ENCODE measurements around the gene CLPSL1.

Gene CLPSL1

DNA sequence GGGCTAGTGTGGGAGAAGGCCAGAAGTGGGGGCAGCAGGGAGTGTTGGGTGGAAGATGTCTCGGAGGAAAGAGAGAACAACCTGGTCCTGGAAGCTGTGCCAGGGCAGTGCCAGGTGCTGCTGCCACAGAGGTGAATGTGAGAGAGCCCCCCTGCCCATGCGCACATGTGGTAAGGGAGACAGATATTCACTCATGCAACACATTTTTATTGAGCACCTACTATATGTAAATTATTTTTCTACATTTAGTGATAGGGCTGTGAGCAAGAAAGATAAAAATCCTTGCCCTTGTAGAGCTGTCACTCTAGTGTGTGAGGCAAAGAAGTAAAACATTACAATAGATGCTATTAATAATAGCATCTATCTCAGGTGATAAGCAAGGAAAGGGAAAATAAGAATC, 471 bp downstream of the CLPSL1 start:
- DNase-seq: no peak
- ATAC-seq: no peak
- Mint-ChIP-seq H3K4me1 (peaks cover 9% of the 10 kb centered on the region), H3K27ac (no peak overlapping the region), H3K27me3 (peaks cover 81% of the 10 kb centered on the region), H3K4me3 (no peak overlapping the region), H3K9me3 (no peaks in the 10 kb centered on the region)

DNA sequence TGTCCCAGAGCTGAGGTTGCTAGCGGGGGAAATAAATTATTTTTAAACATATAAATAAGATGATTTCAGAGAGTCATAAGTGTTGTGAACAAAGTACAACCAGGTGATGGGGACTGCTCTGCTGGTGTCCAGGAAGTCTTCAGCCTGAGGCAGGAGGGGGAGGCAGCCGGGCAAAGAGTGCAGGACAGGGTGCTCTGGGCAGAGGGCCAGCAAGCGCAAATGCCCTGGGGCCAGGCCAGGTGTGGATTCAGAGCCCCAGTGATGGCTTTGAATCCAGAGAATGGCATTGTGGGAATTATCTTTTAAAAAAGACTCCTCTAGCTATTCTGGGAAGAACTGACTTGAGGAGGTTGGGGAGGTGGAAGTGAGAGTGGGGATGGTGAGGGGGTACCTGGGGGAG, 1.6 kb downstream of the CLPSL1 start:
- Mint-ChIP-seq H3K4me1 (peaks cover 6% of the 10 kb centered on the region), H3K27me3 (peaks cover 81% of the 10 kb centered on the region), H3K4me3 (no peak overlapping the region), H3K9me3 (no peaks in the 10 kb centered on the region), H3K27ac (no peak overlapping the region)
- no peak for ATAC-seq
- DNase-seq: no peak

DNA sequence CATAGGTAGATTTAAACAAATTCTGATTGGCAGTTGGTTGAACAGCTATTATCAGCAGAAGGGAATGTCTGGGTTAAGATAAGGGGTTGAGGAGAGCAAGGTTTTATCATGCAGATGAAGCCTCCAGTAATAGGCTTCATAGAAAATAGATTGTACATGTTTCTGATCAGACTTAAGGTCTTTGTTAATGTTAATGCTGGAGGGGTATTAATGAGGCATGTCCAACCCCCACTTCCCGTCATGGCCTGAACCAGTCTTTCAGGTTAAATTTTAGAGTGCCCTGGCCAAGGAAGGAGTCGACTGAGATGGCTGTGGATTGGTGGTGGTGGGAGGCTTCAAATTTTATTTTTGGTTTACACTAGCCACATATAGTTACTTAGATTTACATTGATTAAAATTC, 3.4 kb downstream of the CLPSL1 start:
- no peak overlapping the region for H3K27ac Mint-ChIP-seq
- H3K4me3 Mint-ChIP-seq: no peak overlapping the region
- DNase-seq (no peak), ATAC-seq (no peak)
- peaks cover 83% of the 10 kb centered on the region for H3K27me3 Mint-ChIP-seq
- H3K9me3 Mint-ChIP-seq: no peaks in the 10 kb centered on the region
- H3K4me1 Mint-ChIP-seq: peaks cover 6% of the 10 kb centered on the region

DNA sequence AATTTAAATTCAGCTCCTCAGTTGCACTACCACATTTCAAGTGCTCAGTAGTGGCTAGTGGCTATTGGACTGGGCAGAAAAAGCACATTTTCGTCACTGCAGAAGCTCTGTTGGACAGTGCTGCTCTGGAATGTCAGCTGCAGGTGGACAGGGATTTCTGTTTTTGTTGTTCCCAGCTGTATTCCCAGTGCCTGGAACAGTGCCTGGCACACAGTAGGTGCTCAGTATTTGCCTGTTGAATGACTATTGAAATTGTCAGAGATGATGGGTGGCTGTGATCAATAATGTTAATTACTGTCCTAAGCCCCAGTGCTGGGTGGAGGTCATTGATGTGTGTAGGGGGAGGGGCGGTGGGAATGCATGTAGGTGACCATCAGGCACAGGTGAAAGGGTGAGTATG, 5.5 kb downstream of the CLPSL1 start:
- peaks cover 6% of the 10 kb centered on the region for H3K4me1 Mint-ChIP-seq
- H3K27me3 Mint-ChIP-seq: peaks cover 87% of the 10 kb centered on the region
- no peak overlapping the region for H3K4me3 Mint-ChIP-seq
- no peak overlapping the region for H3K27ac Mint-ChIP-seq
- H3K9me3 Mint-ChIP-seq: no peaks in the 10 kb centered on the region
- ATAC-seq (no peak), DNase-seq (no peak)

DNA sequence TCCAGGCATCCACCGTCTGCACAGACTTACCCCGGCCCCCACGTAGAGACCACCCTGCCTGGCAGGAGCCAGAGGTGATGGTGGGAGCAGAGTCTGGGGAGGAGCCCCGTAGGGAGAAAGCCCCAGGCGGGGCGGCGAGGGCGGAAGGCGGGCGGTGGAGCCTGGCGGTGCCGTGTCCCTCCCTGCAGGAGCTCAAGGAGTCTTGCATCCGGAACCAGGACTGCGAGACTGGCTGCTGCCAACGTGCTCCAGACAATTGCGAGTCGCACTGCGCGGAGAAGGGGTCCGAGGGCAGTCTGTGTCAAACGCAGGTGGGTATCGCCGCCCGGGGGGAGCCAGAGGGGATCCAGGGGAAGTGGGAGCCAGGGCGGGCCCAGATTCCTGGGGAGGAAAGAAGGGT, 6.0 kb downstream of the CLPSL1 start:
- no peak overlapping the region for H3K4me3 Mint-ChIP-seq
- H3K9me3 Mint-ChIP-seq: no peaks in the 10 kb centered on the region
- peaks cover 6% of the 10 kb centered on the region for H3K4me1 Mint-ChIP-seq
- no peak for ATAC-seq
- DNase-seq: no peak
- no peak overlapping the region for H3K27ac Mint-ChIP-seq
- peaks cover 82% of the 10 kb centered on the region for H3K27me3 Mint-ChIP-seq

DNA sequence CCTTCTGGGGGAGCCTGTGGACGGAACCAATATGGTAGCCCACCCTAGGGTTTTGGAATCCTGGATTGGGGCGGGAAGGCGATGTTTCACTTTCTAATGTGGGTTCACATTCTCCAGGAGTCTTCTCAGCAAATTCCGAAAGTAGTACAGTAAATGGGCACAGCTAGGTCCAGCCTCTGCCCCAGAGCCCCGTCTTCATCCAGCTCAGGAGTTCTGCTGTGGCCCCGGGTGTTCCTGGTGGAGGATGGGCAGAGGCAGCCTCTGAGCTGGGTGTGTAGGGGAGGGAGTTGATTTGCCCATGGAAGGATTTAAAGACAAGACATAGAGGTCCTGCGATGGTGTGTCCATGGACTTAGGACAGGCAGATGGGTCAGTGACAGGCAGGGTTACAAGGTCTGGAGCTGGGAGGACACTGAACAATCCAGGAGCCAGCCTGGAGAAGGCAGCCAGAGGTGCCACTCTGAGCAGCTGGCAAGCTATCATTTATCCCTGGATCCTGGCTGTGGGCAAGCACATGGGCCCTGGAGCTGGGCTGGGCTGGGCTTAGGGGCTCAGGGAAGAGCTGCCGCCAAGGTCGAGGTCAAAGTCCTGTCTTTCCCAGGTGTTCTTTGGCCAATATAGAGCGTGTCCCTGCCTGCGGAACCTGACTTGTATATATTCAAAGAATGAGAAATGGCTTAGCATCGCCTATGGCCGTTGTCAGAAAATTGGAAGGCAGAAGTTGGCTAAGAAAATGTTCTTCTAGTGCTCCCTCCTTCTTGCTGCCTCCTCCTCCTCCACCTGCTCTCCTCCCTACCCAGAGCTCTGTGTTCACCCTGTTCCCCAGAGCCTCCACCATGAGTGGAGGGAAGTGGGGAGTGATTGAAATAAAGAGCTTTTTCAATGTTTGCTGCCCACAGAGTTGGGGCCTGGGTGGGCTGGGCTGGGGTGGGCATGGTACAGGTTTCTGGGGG, 6.7 kb downstream of the CLPSL1 start:
- Mint-ChIP-seq H3K27ac (no peak overlapping the region), H3K4me1 (peaks cover 6% of the 10 kb centered on the region), H3K9me3 (no peaks in the 10 kb centered on the region), H3K27me3 (peaks cover 75% of the 10 kb centered on the region), H3K4me3 (no peak overlapping the region)
- DNase-seq (no peak), ATAC-seq (no peak)

DNA sequence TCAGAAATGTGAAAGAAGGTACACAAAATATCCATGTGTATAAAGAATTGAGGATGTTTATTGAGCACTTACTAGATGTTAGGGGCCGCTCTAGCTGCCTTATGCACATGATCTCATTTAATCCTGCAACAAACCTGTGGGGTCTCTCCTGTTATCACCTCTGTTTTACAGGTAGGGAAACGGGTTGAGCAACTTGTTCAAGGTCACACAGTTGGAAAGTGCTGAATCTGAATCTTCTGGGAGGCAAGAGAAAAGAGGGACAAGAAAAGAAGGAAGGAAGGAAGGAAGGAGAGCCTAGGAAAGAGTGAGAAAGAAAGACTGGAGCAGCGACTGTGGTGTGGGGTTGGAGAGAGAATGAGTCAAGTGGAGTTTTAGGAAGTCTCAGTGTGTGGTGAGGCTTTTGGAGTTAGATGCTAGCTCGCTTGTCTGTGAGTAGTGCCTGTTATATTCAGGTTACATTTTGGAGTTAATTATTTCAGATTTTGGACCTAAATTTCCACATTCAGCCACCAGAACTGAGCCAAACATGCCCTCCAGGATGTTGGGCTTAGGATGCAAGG, 7.7 kb downstream of the CLPSL1 start:
- Mint-ChIP-seq H3K27me3 (peaks cover 74% of the 10 kb centered on the region), H3K4me1 (peaks cover 6% of the 10 kb centered on the region), H3K9me3 (no peaks in the 10 kb centered on the region), H3K27ac (no peak overlapping the region), H3K4me3 (no peak overlapping the region)
- ATAC-seq: no peak
- DNase-seq: no peak

DNA sequence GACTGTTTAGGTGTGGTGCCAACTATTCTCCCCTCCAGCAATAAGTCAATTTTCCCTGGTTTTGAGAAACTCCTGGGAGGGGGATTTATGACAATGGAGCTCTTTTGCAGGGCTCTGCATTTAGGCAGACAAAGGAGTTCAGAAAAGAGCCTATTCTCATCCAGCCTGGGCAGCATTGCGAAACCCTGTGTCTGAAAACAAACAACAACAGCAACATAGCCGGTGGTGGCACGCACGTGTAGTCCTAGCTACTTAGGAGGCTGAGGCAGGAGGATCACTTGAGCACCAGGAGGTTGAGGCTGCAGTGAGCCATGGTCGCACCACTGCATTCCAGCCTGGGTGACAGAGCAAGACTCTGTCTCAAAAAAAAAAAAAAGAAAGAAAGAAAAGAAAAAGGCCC, 9.9 kb downstream of the CLPSL1 start:
- DNase-seq: no peak
- Mint-ChIP-seq H3K27me3 (peaks cover 57% of the 10 kb centered on the region), H3K4me1 (peaks cover 6% of the 10 kb centered on the region), H3K27ac (peak overlapping the region in 1 of 2 donors; percentile 64), H3K9me3 (no peaks in the 10 kb centered on the region), H3K4me3 (no peak overlapping the region)
- ATAC-seq: no peak

DNA sequence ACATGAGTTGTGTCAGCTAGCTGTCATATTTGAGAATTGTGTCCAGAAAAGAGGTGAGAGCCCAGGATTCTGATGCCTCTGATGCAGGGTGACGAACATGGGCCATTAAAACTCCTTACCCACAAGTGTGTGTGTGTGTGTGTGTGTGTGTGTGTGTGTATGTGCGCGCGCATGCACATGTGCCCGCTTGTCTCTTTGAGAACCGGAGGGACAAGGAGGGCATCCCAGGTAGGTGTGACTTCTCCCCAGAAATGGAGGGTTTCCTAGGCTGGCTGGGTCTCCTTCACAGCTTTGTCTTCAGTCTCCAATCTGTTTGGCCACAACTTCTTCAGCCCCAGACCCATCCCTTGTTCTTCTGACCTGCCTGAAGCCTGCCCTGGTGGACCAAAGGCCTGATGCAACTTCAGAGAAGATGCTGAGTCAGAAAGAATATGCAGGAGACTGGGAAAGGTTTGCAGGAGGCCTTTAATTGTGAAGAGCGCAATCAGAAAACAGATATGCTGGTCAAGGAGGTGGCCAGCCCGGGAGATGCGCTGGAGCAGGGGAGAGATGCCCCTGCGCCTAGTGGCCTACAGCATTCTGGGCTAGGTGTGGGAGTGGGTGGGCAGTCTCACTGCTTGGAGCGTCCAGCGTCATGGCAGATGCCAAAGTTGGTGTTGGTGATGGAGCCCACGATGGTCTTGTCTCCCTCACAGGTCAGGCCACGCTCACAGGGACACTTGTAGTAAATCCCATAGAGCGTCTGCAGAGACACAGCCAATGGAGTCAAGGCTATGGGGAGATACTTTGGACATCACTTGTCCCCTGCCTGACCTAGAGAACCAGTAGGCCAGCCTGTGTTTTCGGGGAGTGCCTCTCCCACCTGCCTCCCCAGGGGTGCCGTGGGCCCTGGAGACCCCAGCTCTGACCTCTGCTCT, 14.0 kb downstream of the CLPSL1 start:
- no peak for DNase-seq
- Mint-ChIP-seq H3K4me3 (no peak overlapping the region), H3K9me3 (no peaks in the 10 kb centered on the region), H3K4me1 (no peaks in the 10 kb centered on the region), H3K27ac (peak overlapping the region in 1 of 2 donors; percentile 30), H3K27me3 (peaks cover 18% of the 10 kb centered on the region)
- no peak for ATAC-seq

DNA sequence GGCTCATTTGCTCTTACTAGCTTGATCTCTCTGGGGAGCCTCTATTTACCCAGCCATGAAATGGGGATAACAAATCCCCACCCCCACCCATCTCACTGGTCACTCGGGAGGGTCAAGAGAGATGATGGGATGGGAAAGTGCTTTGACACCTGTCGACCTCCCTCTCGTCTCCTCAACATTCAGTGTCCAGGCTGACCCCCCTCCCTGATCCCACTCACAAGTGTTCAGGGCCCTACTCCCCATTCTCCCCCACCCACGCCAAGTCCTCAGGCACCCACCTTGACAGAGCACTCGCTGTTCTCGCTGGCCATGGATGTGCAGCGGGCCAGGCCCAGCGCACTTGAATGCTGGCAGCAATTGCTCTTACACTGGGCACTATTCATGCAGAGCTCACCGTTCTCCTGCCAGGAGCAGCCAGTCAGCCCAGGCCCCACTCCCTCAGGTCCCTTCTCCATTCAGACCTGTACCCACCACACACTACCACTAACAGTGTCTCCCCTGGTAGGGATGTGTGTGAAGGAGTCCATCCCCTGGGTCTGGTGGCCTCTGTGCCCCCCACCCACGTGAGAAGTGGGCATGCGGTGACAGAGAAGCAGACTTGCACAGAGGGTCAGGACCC, 14.7 kb downstream of the CLPSL1 start:
- DNase-seq: no peak
- ATAC-seq: no peak

DNA sequence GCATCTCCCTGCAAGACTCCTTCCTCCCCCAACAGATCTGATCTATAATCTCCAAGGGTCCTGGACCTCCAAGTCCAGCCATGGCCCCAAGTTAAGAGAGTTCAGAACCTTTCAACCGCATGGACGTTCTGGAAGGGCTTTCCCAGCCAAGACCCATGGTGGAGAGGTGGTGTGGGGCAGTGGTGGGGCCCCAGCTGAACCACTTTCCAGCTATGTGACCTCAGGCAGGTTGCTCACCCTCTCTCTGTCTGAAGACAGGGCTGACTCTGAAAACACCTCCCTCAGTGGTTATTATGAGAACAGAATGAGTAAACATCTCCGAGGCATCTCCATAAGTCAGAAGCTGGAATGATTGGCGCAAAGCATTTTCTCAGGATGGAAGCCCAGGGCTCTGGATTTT, 15.4 kb downstream of the CLPSL1 start:
- Mint-ChIP-seq H3K4me1 (no peaks in the 10 kb centered on the region), H3K9me3 (no peaks in the 10 kb centered on the region), H3K4me3 (no peak overlapping the region), H3K27me3 (peaks cover 6% of the 10 kb centered on the region), H3K27ac (no peak overlapping the region)
- DNase-seq (no peak), ATAC-seq (no peak)

More for the DNA sequence above, 14.7 kb downstream of the CLPSL1 start:
- Mint-ChIP-seq H3K4me1 (no peaks in the 10 kb centered on the region), H3K9me3 (no peaks in the 10 kb centered on the region), H3K4me3 (no peak overlapping the region), H3K27ac (peak overlapping the region in 1 of 2 donors; percentile 30), H3K27me3 (peaks cover 11% of the 10 kb centered on the region)

DNA sequence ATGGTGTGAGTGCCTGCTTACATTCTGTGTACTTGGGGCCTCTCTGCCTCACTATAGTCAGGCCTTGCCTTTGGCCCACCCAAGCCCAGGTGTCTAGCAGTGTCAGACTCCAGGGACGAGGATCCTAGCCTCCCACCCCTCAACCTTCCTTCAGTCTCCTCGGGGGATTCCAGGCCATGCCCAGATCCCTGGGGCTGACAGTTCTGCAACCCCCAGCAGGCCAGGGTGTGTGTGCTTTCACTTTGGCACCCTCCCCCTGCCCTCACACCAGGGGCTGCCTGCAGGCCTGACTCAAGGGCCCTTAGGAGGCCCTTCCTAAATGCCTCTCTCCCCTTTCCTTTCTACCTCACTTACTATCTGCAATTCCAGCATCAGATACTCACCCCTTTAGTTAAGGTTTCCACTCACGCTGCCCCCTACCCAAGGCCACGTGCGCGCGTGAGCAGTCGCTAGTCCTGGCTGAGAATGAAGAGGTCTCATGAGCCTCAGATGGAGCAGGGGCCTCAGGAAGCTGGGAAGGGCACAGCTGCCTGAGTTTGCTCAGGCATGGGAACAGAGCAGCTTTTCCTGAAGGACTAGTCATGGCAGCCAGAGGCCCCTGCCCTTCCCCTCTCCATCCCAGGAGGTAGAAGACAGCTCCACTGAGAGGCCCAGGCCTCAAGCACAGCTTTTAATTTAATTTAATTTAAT, 17.2 kb downstream of the CLPSL1 start:
- ATAC-seq (no peak), DNase-seq (no peak)
- no peaks in the 10 kb centered on the region for H3K9me3 Mint-ChIP-seq
- no peaks in the 10 kb centered on the region for H3K4me1 Mint-ChIP-seq
- no peak overlapping the region for H3K4me3 Mint-ChIP-seq
- peaks cover under 1% of the 10 kb centered on the region for H3K27me3 Mint-ChIP-seq
- H3K27ac Mint-ChIP-seq: no peak overlapping the region

DNA sequence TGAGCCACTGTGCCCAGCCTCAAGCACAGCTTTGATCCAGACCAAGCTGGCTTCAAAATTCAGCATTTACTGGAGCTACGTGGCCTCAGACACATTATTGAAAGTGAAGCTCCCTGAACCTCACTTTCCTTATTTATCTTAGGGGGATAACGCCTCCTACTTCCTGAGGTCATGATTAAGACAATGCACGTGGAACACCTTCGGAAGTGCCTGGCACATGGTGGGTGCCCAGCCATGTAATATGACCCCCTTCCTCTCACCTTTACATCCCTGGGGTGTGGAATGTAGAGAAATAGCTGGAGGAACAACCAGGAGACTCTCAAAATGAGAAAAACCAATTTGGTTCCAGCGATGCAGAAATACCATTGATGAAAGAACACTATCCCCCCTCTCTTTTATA, 17.9 kb downstream of the CLPSL1 start:
- H3K9me3 Mint-ChIP-seq: no peaks in the 10 kb centered on the region
- no peaks in the 10 kb centered on the region for H3K4me1 Mint-ChIP-seq
- H3K27ac Mint-ChIP-seq: no peak overlapping the region
- ATAC-seq (no peak), DNase-seq (no peak)
- H3K4me3 Mint-ChIP-seq: no peak overlapping the region
- no peaks in the 10 kb centered on the region for H3K27me3 Mint-ChIP-seq

DNA sequence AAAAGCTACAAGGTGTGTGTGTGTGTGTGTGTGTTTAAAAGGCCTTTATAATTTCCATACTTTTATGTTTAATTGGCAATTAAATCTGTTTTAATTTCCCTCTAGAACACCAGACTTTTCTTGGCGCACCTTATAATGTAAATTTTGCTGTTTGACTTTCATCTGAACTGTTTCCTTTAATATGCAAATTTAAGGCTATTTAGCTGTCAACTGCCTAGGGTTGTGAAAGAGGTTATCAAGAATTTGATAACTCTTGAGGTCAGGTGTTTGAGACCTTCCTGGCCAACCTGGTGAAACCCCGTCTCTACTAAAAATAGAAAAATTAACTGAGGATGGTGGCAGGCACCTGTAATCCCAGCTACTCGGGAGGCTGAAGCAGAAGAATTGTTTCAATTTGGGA, 20.3 kb downstream of the CLPSL1 start:
- Mint-ChIP-seq H3K27ac (no peak overlapping the region), H3K27me3 (peaks cover 8% of the 10 kb centered on the region), H3K4me3 (no peak overlapping the region), H3K4me1 (peaks cover 5% of the 10 kb centered on the region), H3K9me3 (no peaks in the 10 kb centered on the region)
- ATAC-seq (no peak), DNase-seq (no peak)

Data from stimulated activated naive CD8-positive, alpha-beta T cell treated with anti-CD3 and anti-CD28 coated beads, Interleukin-15, amount 100 ng/mL, for 72 hours (primary cell).